Endothelial cell of hepatic sinusoid (primary cell): ENCODE data around the gene GRIA1.

Experiments used
- in situ Hi-C: cut with HindIII; loops from 2 replicates; pipeline ENCODE4 v1.10.0; 2017; ENCODE audit warnings: low sequenced_read_pairs

The GRIA1 gene

GRCh38 chr5:153490118-153491037, at the start of gene GRIA1:
TSS of gene GRIA1 (plus strand) at chr5:153490670.
- in situ Hi-C loops, result no loop called here

- in situ Hi-C loops, result loop anchor here (5.0 kb wide), 1 partner anchor 89 kb away; no protein-coding TSS in a partner anchor
Observed at GRCh38 chr5:153445875-153446579, 44.4 kb upstream of the GRIA1 start.

- in situ Hi-C loops, result loop anchor here (5.0 kb wide), 1 partner anchor 90 kb away; no protein-coding TSS in a partner anchor
Observed at GRCh38 chr5:153447534-153447933, 42.9 kb upstream of the GRIA1 start.

- in situ Hi-C loops, result no loop called here
Observed at GRCh38 chr5:153456354-153456753, 34.1 kb upstream of the GRIA1 start.

- in situ Hi-C loops, result no loop called here
Observed at GRCh38 chr5:153456993-153457392, 33.5 kb upstream of the GRIA1 start.

GRCh38 chr5:153458268-153458667, 32.2 kb upstream of the GRIA1 start:
- in situ Hi-C loops, result no loop called here

- in situ Hi-C loops, result no loop called here
Observed at GRCh38 chr5:153459051-153459743, 31.3 kb upstream of the GRIA1 start.

- in situ Hi-C loops, result no loop called here
Observed at GRCh38 chr5:153460421-153460820, 30.0 kb upstream of the GRIA1 start.

- in situ Hi-C loops, result no loop called here
Observed at GRCh38 chr5:153461341-153461740, 29.1 kb upstream of the GRIA1 start.

- in situ Hi-C loops, result no loop called here
Observed at GRCh38 chr5:153463806-153464205, 26.7 kb upstream of the GRIA1 start.

- in situ Hi-C loops, result no loop called here
Observed at GRCh38 chr5:153467546-153467945, 22.9 kb upstream of the GRIA1 start.

GRCh38 chr5:153469423-153469822, 21.0 kb upstream of the GRIA1 start:
- in situ Hi-C loops, result no loop called here

GRCh38 chr5:153470736-153471135, 19.7 kb upstream of the GRIA1 start:
- in situ Hi-C loops, result no loop called here

- in situ Hi-C loops, result no loop called here
Observed at GRCh38 chr5:153476767-153477166, 13.7 kb upstream of the GRIA1 start.

- in situ Hi-C loops, result no loop called here
Observed at GRCh38 chr5:153480401-153480800, 10.1 kb upstream of the GRIA1 start.

GRCh38 chr5:153483482-153483881, 7.0 kb upstream of the GRIA1 start:
- in situ Hi-C loops, result no loop called here

- in situ Hi-C loops, result no loop called here
Observed at GRCh38 chr5:153485641-153486040, 4.8 kb upstream of the GRIA1 start.

- in situ Hi-C loops, result no loop called here
Observed at GRCh38 chr5:153486771-153487170, 3.7 kb upstream of the GRIA1 start.

- in situ Hi-C loops, result no loop called here
Observed at GRCh38 chr5:153489611-153490010, 859 bp upstream of the GRIA1 start.

- in situ Hi-C loops, result no loop called here
Observed at GRCh38 chr5:153491038-153491744, 721 bp downstream of the GRIA1 start.

GRCh38 chr5:153491856-153492255, 1.4 kb downstream of the GRIA1 start:
- in situ Hi-C loops, result no loop called here
